CD4-positive, alpha-beta T cell treated with Interferon gamma for 1 hour (primary cell): ENCODE results near the gene SLK.

Source experiments
- DNase-seq: peaks from one replicate; pipeline ENCODE4 v3.0.0-alpha.2; 2020

Gene SLK

GRCh38 chr10:103966671-103967447, at the start of gene SLK:
SLK (plus strand) TSS chr10:103967140; CDS start chr10:103967746, 606 bp downstream.
- peak; percentile 84 for DNase-seq

GRCh38 chr10:103917302-103918052, 49.5 kb upstream of the SLK start:
- DNase-seq: no peak

DNA sequence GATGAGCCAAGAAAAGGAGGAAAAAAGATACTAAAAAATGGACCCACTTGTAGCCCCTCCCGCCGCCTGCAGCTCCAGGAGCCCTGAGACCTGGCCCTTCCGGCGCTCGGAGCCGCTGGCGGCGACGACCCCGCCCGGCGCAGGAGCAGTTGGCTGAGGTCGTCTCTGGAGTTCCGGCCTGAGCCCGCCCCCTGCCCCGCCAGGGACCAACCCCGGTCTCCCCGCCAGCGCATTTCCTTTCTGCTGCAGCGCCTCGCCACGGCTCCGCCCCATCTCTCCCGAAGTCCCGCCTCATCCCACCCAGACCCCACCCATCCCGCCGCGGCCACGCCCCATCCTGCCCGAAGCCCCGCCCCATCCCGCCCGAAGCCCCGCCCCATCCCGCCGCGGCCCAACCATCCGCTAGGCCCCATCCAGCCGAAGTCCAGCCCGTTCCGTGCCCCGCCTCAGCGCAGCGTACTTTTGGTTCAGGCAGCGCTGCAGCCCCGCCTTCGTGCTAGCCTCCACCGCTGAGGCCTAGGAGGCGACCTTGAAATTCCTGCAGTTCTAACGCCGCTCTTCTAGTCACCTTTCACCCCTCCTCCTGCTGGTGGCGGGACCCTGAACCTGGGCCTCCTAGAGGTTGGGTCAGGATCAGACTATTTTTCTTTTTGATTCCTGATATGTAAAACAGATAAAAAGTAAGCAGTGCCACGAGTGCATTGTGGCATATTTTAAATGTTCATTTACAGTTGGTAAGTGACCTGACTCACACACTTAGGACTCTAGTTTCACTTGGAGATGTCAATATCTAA, 48.7 kb upstream of the SLK start, which contains the start of gene STN1:
STN1 (minus strand) TSS at position 132 of the 794 bp plus-strand sequence. CDS start 590 bp downstream, outside the sequence.
- peak; percentile 95 for DNase-seq

GRCh38 chr10:103919648-103920025, 47.3 kb upstream of the SLK start:
- DNase-seq: no peak

DNA sequence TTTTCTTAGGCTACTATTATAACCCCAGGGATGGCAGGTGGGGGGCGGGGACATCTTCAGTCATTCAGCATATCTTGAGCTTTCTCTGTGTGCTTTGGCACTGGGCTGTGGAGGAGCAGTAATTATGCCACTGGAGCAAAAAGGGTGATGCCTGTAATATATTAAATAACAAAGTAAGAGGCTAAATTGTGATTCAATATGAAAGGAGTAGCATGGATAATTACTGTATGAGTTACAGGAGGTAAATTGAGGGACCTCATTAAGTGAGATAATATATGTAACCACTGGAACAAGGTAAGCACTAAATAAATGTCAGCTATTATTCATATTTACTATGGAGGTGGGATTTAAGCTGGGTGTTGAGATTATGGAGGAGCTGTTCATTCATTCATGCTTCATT, 45.7 kb upstream of the SLK start:
- no peak for DNase-seq

DNA sequence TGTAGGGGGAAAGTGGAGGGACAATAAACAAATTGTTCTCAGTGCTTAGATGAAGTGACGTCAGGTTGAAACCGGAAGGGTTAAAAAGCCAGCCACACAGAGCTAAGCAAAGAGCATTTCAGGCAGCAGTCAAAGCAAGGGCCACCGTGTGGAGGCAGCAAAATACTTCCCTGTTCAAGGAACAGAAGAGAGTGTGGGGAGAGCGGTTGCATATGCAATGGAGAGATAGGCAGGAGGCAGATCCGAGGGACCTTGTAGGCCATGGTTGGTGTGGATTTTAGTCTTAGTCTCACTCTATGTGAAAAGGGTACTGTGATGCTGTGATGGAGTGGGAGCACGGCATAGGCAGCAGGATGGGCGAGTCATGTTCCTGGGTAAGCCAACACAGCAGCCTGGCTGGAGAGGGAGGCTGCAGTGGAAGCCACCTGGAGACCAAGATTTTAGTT, 45.2 kb upstream of the SLK start:
- peak; percentile 25 for DNase-seq

DNA sequence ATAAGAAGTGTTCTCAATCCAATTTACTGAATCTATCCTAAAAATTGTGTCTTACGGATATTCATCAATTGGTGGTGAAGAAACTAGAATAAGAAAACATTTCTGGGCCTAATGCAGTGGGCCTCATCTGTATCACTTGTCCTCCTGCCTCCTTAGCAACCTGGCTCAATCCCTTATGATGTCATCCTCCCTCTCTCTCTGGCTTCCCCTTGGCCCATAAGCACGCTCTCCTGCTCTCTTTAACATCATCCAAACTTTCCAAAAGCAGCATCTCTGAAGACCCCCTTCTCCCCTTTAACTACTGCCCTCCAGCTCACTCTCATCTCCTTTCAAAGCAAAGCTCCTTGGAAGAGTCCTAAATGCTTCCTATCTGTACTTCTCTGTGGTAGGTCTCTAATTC, 44.3 kb upstream of the SLK start:
- no peak for DNase-seq

DNA sequence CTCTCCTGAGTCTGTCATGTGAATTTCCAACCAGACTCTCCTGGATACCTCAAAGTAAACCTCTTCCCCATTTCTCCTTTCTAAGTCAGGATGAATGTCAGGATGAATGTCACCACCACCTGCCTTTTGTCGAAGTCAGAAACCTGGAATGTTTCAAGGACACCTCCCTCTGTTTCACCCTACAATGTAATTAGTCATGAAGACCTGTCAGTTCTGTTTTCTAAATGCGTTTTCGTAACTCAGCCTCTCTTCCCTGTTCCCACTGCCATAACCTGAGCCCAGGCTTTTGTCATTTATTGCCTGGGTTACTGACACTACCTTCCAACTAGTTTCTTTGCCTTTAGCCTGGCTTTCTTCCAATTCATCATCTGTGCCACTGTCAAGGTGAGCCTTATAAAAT, 43.4 kb upstream of the SLK start:
- no peak for DNase-seq

GRCh38 chr10:103925591-103925990, 41.3 kb upstream of the SLK start:
- DNase-seq: no peak

GRCh38 chr10:103926722-103927319, 40.1 kb upstream of the SLK start:
- no peak for DNase-seq

- DNase-seq: no peak
Observed at GRCh38 chr10:103928784-103929183, 38.2 kb upstream of the SLK start.

DNA sequence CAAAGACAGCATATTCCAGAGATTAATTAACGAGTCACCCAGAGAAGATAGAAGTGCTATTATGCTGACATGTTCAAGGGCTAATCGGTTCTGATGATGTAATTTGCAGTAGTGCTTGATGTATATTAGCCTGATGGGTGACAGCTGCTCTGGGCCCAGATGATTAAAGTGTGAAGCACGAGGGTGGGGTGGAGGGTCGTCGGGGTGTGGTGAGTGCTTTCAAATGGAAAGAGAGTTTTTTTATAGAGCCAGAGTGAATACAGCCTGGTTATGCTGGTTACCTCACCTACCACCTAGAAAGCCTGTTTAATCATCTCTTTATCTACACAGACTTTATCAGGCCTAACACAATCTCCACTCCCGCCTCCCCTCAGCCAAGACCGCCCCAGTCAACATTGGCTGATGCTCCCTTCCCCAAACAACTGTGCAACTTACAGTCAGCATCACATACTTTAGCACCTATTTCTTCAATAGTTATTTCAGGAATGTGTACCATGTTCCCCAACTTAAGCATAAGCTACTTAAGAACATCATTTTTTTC, 37.5 kb upstream of the SLK start:
- DNase-seq: no peak

DNA sequence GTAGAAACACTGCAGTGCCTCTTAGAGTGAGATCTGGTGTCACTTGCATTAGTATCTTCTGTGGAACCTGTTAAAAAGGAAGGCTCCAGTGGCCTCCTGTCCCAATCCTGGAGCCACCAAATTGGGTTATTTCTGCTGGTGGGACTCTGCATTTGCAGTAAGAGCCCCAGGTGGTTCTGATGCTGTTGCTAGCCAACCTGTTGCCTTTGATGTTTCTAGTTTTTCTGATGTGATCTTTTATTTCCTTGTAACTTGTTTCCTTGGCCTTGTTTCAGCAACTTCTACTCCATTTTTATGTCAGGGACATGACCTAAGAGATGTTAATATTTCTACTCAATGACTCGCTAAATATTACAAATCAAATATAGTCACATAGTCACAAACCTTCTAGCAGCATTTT, 36.5 kb upstream of the SLK start:
- no peak for DNase-seq

DNA sequence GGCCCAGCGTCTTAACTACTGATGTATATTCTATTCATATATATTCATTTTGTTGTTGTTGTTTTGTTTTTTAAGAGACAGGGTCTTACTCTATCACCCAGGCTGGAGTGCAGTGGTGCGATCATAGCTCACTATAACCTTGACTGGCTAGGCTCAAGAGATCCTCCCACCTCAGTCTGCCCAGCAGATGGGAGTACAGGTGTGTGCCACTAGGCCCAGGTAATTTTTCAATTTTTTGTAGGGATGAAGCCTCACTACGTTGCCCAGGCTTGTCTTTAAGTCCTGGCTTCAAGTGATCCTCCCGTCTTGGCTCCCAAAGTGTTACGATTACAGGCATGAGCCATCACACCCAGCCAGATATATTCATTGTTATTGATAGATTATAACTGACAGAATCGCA, 36.1 kb upstream of the SLK start:
- DNase-seq: no peak

DNA sequence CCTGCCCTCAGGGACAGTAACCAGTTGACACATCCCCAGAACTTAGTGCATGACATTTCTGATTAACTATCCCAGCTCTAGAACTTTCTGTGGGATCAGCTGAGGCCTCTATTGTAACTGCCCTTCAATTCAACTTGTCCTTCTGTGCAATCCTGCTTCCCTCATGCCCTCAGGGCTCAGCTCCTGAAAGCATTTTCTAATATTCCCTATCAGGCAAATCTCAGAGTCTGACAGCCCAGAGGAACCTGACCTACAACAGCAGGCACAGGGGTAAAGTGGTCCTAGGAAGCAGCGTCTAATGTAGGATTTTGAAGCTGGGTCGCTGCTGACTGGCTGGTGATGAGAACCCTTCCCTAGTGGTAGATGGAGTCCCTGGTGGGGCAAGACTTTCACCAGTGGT, 35.3 kb upstream of the SLK start:
- DNase-seq: no peak

DNA sequence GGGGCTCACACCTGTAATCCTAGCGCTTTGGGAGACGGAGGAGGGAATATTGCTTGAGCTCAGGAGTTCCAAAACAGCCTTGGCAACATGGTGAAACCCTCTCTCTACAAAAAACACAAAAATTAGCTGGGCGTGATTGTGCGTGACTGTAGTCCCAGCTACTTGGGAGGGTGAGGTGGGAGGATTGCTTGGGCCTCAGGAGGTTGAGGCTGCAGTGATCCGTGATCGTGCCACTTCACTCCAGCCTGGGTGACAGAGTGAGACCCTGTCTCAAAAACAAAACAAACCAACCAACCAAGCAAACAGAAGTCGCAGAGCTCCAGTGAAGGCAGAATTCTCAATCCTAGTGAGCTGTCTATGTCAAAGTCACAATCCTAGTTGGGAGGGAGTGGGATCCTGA, 34.7 kb upstream of the SLK start:
- no peak for DNase-seq

DNA sequence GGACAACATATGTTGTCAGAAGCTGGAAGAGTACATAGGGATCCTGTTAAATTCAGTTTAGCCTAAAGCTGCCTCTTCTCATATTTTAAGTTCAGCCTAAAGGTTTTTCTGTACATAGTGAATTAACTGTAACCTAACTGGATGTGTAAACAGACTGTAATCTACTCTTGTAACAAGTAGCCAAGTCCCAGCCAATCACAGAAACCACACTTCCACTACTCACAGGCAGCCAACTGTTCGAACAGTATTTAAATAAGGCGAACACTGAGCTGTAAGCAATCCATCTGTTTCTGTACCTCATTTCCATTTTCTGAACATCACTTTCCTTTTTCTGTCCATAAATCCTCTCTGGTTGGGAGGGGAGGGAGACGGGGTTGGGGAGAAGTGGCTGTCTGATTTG, 34.0 kb upstream of the SLK start:
- no peak for DNase-seq

GRCh38 chr10:103933557-103934121, 33.3 kb upstream of the SLK start:
- no peak for DNase-seq

DNA sequence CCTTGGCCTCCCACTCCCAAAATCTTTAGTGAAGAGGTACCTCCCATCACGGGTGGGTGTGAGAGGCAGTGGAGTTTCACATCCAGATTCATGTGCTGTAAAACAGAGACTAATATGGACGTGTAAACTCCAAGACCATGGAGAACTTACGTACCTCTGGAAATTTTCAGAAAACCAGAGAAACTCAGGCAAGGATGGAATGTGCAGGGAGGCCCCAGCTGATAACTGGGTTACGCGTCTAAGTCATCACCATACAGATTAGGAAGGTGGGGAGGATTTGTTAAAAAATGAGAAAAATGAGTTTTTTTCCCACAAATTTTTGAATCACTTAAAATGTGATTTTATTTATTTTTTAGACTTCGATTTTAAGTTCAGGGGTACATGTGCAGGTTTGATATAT, 32.6 kb upstream of the SLK start:
- no peak for DNase-seq

GRCh38 chr10:103936022-103936421, 30.9 kb upstream of the SLK start:
- DNase-seq: no peak

DNA sequence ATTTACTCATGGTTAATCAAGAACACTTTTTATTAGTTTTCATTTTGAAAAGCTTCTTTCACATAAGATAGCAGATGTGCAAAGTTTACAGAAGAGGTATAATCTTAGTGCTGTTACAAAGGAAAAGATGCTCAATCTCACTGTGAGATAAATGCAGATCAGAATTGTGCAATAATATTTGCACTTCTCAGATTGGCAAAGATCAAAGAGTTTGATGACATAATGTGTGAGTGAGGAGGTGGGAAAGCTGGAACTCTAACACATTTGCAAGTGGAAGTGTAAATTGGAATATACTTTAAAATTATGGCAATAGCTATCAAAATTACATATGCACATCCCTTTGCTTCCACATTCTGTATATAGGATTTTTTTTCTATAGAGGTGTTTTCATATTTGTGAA, 27.4 kb upstream of the SLK start:
- no peak for DNase-seq

DNA sequence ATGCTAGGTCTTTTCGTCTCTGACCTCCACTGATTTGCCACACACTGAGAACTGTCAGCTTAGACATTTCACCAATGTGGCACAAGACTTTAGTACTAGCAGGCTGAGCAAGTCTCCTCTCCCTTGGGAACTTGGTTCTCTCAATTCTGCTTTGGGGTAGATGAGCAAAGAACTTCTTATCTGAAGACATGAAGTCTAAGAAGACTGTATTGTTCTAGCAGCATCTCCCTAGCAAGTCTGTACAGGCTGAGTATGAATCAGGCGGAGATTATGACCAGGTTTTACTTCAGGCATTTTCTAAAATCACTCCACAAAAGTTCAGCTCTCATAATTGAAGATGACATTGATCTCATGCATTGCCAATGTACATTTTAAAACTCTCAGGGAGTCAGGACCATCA, 25.1 kb upstream of the SLK start:
- no peak for DNase-seq
